GM23338 (cell line): Measurements from ENCODE around the gene NCK2. TPM values are rescaled to one million over a fixed set of nuclear protein-coding genes. Genes with fewer than 3 reads are reported as not detected.

Source experiments
- ATAC-seq: fragments of 200-7000 bp; cut with Tn5 transposase; 3 replicates; pipeline ENCODE4 v1.9.1; 2020
- DNase-seq: peaks from one replicate; pipeline ENCODE4 v3.0.0-alpha.2; 2015; ENCODE audit warnings: low spot score
- H2AFZ ChIP-seq: fragments of 200-600 bp; sonication (generic); 2 replicates; pipeline ENCODE4 v1.8.0; 2016; ENCODE audit warnings: antibody characterized with exemption, mild to moderate bottlenecking, moderate library complexity
- H3F3A ChIP-seq: fragments of 200-600 bp; sonication (generic); replicated peaks from 2 replicates; pipeline ENCODE4 v1.8.0; 2017; ENCODE audit warnings: antibody characterized with exemption, mixed run types, low read depth
- H3K27ac ChIP-seq: fragments of 200-600 bp; sonication (generic); 2 replicates; pipeline ENCODE4 v1.6.1; 2016; ENCODE audit warnings: low read depth
- H3K27me3 ChIP-seq: fragments of 200-600 bp; sonication (generic); 2 replicates; pipeline ENCODE4 v1.8.0; 2016; ENCODE audit warnings: mild to moderate bottlenecking, mixed run types, moderate library complexity; ENCODE audit not compliant: insufficient read depth
- H3K36me3 ChIP-seq: fragments of 200-600 bp; sonication (generic); 2 replicates; pipeline ENCODE4 v1.8.0; 2016; ENCODE audit warnings: mild to moderate bottlenecking; ENCODE audit not compliant: insufficient read depth
- H3K4me1 ChIP-seq: fragments of 200-600 bp; sonication (generic); 2 replicates; pipeline ENCODE4 v1.8.0; 2016; ENCODE audit warnings: mild to moderate bottlenecking, moderate library complexity; ENCODE audit not compliant: insufficient read depth
- H3K4me2 ChIP-seq: fragments of 200-600 bp; sonication (generic); 2 replicates; pipeline ENCODE4 v1.7.1; 2017; ENCODE audit warnings: mixed run types
- H3K4me3 ChIP-seq: fragments of 200-600 bp; sonication (generic); 2 replicates; pipeline ENCODE4 v1.6.1; 2016; ENCODE audit warnings: mixed run types
- H3K79me2 ChIP-seq: fragments of 200-600 bp; sonication (generic); replicated peaks from 2 replicates; pipeline ENCODE4 v1.8.0; 2017; ENCODE audit warnings: mild to moderate bottlenecking; ENCODE audit not compliant: insufficient read depth
- H3K9me2 ChIP-seq: fragments of 200-600 bp; sonication (generic); 2 replicates; pipeline ENCODE4 v1.8.0; 2017; ENCODE audit not compliant: insufficient read depth
- H4K20me1 ChIP-seq: fragments of 200-600 bp; sonication (generic); replicated peaks from 2 replicates; pipeline ENCODE4 v1.8.0; 2017; ENCODE audit warnings: mild to moderate bottlenecking; ENCODE audit not compliant: insufficient read depth
- H3K27ac Mint-ChIP-seq: 2 replicates; pipeline ENCODE4 v1.8.0; 2020; ENCODE audit warnings: inconsistent platforms, mild to moderate bottlenecking, moderate library complexity, mixed read lengths
- H3K27me3 Mint-ChIP-seq: 3 replicates; pipeline ENCODE4 v1.8.0; 2022; ENCODE audit warnings: low read depth, mild to moderate bottlenecking, moderate library complexity, mixed read lengths, inconsistent platforms; ENCODE audit not compliant: insufficient read depth, poor library complexity
- H3K36me3 Mint-ChIP-seq: 3 replicates; pipeline ENCODE4 v1.8.0; 2021; ENCODE audit warnings: low read depth, mild to moderate bottlenecking, inconsistent platforms, moderate library complexity, mixed read lengths
- H3K4me1 Mint-ChIP-seq: 3 replicates; pipeline ENCODE4 v1.8.0; 2020; ENCODE audit warnings: mild to moderate bottlenecking, inconsistent platforms, mixed read lengths
- H3K4me3 Mint-ChIP-seq: 3 replicates; pipeline ENCODE4 v1.8.0; 2021; ENCODE audit warnings: moderate library complexity, mild to moderate bottlenecking, inconsistent platforms, mixed read lengths
- H3K9me3 Mint-ChIP-seq: 3 replicates; pipeline ENCODE4 v1.8.0; 2020; ENCODE audit warnings: moderate library complexity, mild to moderate bottlenecking, inconsistent platforms, mixed read lengths
- CREB1 ChIP-seq: fragments of 250-450 bp; sonication (Bioruptor Pico); IDR thresholded peaks from 2 replicates; pipeline ENCODE4 v1.5.0; 2020; ENCODE audit warnings: low read depth, mild to moderate bottlenecking, moderate library complexity
- CTCF ChIP-seq, 2 experiments: fragments of 200-600 bp in 1 of 2; sonication (generic) in 1 of 2; conservative IDR thresholded peaks; 2 replicates each; pipeline versions ENCODE4 v1.5.1 to v1.6.1; 2016 to 2017; ENCODE audit warnings: antibody characterized with exemption in 2 of 2, low read depth in 2 of 2, mild to moderate bottlenecking in 2 of 2, moderate library complexity in 1 of 2
- ETS1 ChIP-seq: IDR thresholded peaks from 2 replicates; pipeline ENCODE4 v1.6.1; 2016; ENCODE audit warnings: antibody characterized with exemption
- EZH2 ChIP-seq: fragments of 200-600 bp; sonication (generic); IDR thresholded peaks from one replicate; pipeline ENCODE4 v1.8.0; 2017; ENCODE audit warnings: antibody characterized with exemption, mild to moderate bottlenecking, low read depth; ENCODE audit not compliant: unreplicated experiment
- JUNB ChIP-seq: IDR thresholded peaks from one replicate; pipeline ENCODE4 v1.6.1; 2016; ENCODE audit warnings: antibody characterized with exemption; ENCODE audit not compliant: unreplicated experiment
- NANOG ChIP-seq: IDR thresholded peaks from 2 replicates; pipeline ENCODE4 v1.6.1; 2016; ENCODE audit warnings: antibody characterized with exemption, borderline replicate concordance
- POLR2AphosphoS5 ChIP-seq: IDR thresholded peaks from 2 replicates; pipeline ENCODE4 v1.6.1; 2016; ENCODE audit warnings: antibody characterized with exemption, low read depth
- REST ChIP-seq: IDR thresholded peaks from one replicate; pipeline ENCODE4 v1.6.1; 2018; ENCODE audit warnings: antibody characterized with exemption; ENCODE audit not compliant: unreplicated experiment
- STAT1 ChIP-seq: IDR thresholded peaks from one replicate; pipeline ENCODE4 v1.6.1; 2016; ENCODE audit warnings: antibody characterized with exemption; ENCODE audit not compliant: unreplicated experiment
- ZNF114 ChIP-seq: fragments of 250-450 bp; sonication (Bioruptor Pico); IDR thresholded peaks from 2 replicates; pipeline ENCODE4 v1.5.0; 2020; ENCODE audit warnings: mild to moderate bottlenecking, moderate library complexity
- ZNF331 ChIP-seq: fragments of 250-450 bp; sonication (Bioruptor Pico); IDR thresholded peaks from 2 replicates; pipeline ENCODE4 v1.5.0; 2020; ENCODE audit warnings: low read depth, mild to moderate bottlenecking, moderate library complexity
- polyA plus RNA-seq: library from polyadenylated mRNA; unstranded; fragments of >200 nt; fragmentation: Nextera tagmentation; extraction: Ambion mirVana; gene quantifications from 2 replicates; pipeline ENCODE4 v1.2.1, GENCODE V29; 2016
- total RNA-seq: library from RNA; depleted of rRNA; stranded (reverse); fragments of >200 nt; shearing (Covaris generic); gene quantifications from 2 replicates; pipeline ENCODE4 v1.2.3, GENCODE V29; 2014

The NCK2 gene
- total and polyA plus RNA-seq, 2 experiments from 2014 or later = 26.9 to 59.9 TPM

GRCh38 chr2:105861200-105861599 lies 116.5 kb downstream of the NCK2 start (continued):
- TF ChIP-seq ETS1 (no peak), POLR2AphosphoS5 (no peak), EZH2 (no peak), NANOG (no peak), JUNB (no peak), ZNF331 (CRISPR knock-in tag) (no peak), ZNF114 (no peak)

- H3K4me2 ChIP-seq = no peak overlapping the region
- H3K27ac Mint-ChIP-seq = no peak overlapping the region
- peaks cover under 1% of the 10 kb centered on the region; the same call in 1 of the 2 replicates for H3K4me1 ChIP-seq
- TF ChIP-seq POLR2AphosphoS5 (no peak), EZH2 (no peak), JUNB (no peak), CREB1 (no peak), REST (no peak)
- no peak overlapping the region for H3K27ac ChIP-seq
- no peak overlapping the region for H3K4me3 Mint-ChIP-seq
- no peaks in the 10 kb centered on the region for H3F3A ChIP-seq
- H3K9me3 Mint-ChIP-seq = no peaks in the 10 kb centered on the region
- no peak overlapping the region for H3K4me3 ChIP-seq
- no peaks in the 10 kb centered on the region for H3K36me3 ChIP-seq
- peaks cover 4% of the 10 kb centered on the region for H3K27me3 Mint-ChIP-seq
- peaks cover 41% of the 10 kb centered on the region for H3K4me1 Mint-ChIP-seq
- DNase-seq (no peak), ATAC-seq (no peak)
- H2AFZ ChIP-seq = no peak overlapping the region
- peaks cover 5% of the 10 kb centered on the region for H4K20me1 ChIP-seq
- H3K9me2 ChIP-seq = no peaks in the 10 kb centered on the region
- H3K36me3 Mint-ChIP-seq = no peaks in the 10 kb centered on the region
- H3K79me2 ChIP-seq = peaks cover 70% of the 10 kb centered on the region
- H3K27me3 ChIP-seq = no peaks in the 10 kb centered on the region
Measured at GRCh38 chr2:105862843-105863242, 118.1 kb downstream of the NCK2 start.

GRCh38 chr2:105864262-105864661 lies 119.5 kb downstream of the NCK2 start:
- TF ChIP-seq CTCF (conservative IDR thresholded peaks at IDR 0.05; ENCODE audit: low read depth in 2 of 2) (no peak), STAT1 (no peak), ZNF114 (no peak), CREB1 (no peak), REST (no peak)
- Histone ChIP-seq H3K4me2 (no peak overlapping the region), H3K9me2 (no peaks in the 10 kb centered on the region), H3K79me2 (peaks cover 66% of the 10 kb centered on the region), H3K27me3 (no peaks in the 10 kb centered on the region), H3K36me3 (no peaks in the 10 kb centered on the region), H3K4me1 (no peaks in the 10 kb centered on the region), H4K20me1 (peaks cover 5% of the 10 kb centered on the region), H3K4me3 (no peak overlapping the region), H3F3A (no peaks in the 10 kb centered on the region), H3K27ac (no peak overlapping the region), H2AFZ (no peak overlapping the region)
- Mint-ChIP-seq H3K36me3 (no peaks in the 10 kb centered on the region), H3K27me3 (peaks cover 4% of the 10 kb centered on the region), H3K4me1 (peaks cover 40% of the 10 kb centered on the region), H3K27ac (no peak overlapping the region), H3K4me3 (no peak overlapping the region), H3K9me3 (no peaks in the 10 kb centered on the region)
- ATAC-seq (no peak), DNase-seq (no peak)
